Upper lobe of left lung (tissue), 6 donors: ENCODE measurements around the gene NOTCH1. TPM values are rescaled to one million over a fixed set of nuclear protein-coding genes. Genes with fewer than 3 reads are reported as not detected.

Source experiments
- ATAC-seq, 2 donors: fragments of 200-7000 bp; cut with Tn5 transposase; one replicate each; pipeline ENCODE4 v1.9.1; 2022; ENCODE audit warnings: mild to moderate bottlenecking in 2 of 2, moderate library complexity in 2 of 2; ENCODE audit not compliant: low FRiP score in 2 of 2
- DNase-seq, 2 donors: peaks; one replicate each; pipeline ENCODE4 v3.0.0-alpha.2; 2019 to 2020
- H3K27ac ChIP-seq, 4 donors: fragments of 200-600 bp; sonication (generic); one replicate each; pipeline ENCODE4 v1.5.1; 2016 to 2019
- H3K27me3 ChIP-seq, 4 donors: fragments of 200-600 bp; sonication (generic); one replicate each; pipeline ENCODE4 v1.5.1; 2017 to 2019
- H3K36me3 ChIP-seq, 4 donors: fragments of 200-600 bp; sonication (generic); one replicate each; pipeline ENCODE4 v1.5.1; 2016 to 2019
- H3K4me1 ChIP-seq, 4 donors: fragments of 200-600 bp; sonication (generic); one replicate each; pipeline ENCODE4 v1.5.1; 2018 to 2019
- H3K4me3 ChIP-seq, 4 donors: fragments of 200-600 bp; sonication (generic); one replicate each; pipeline ENCODE4 v1.5.1; 2017 to 2019; ENCODE audit warnings: mild to moderate bottlenecking in 2 of 4, moderate library complexity in 1 of 4
- H3K9me3 ChIP-seq, 4 donors: fragments of 200-600 bp; sonication (generic); one replicate each; pipeline ENCODE4 v1.5.1; 2018 to 2019
- CTCF ChIP-seq, 6 experiments: fragments of 450-650 bp in 4 of 6; fragments of 200-600 bp in 2 of 6; sonication (generic) in 2 of 6; IDR thresholded peaks; one replicate each; pipeline ENCODE4 v1.5.1; 2016 to 2019; ENCODE audit warnings: antibody characterized with exemption in 6 of 6
- EP300 ChIP-seq, 4 donors: sonication (generic); formaldehyde crosslinking; IDR thresholded peaks; one replicate each; pipeline ENCODE4 v1.5.1; 2017; ENCODE audit warnings: antibody characterized with exemption in 4 of 4, control low read depth in 2 of 4
- POLR2A ChIP-seq, 4 donors: fragments of 450-650 bp; IDR thresholded peaks; one replicate each; pipeline ENCODE4 v1.5.1; 2016 to 2017; ENCODE audit warnings: antibody characterized with exemption in 4 of 4, mild to moderate bottlenecking in 2 of 4
- POLR2AphosphoS5 ChIP-seq, 2 donors: sonication (generic); formaldehyde crosslinking; IDR thresholded peaks; one replicate each; pipeline ENCODE4 v1.5.1; 2017; ENCODE audit warnings: antibody characterized with exemption in 2 of 2
- WGBS, 2 donors: methylation state at CpG; one replicate each; pipeline ENCODE4 v1.1.5; 2017 to 2018; 5-methylcytosine and 5-hydroxymethylcytosine counted together
- total RNA-seq, 6 donors: library from RNA; depleted of rRNA in 4 of 6; stranded (reverse); fragments of >200 nt in 4 of 6; gene quantifications; one replicate each; pipeline versions ENCODE4 v1.1.0 to v1.2.1, GENCODE V29; 2016 to 2021
- donor health status: DM: no; HTN: no; CAD: no; lungs with moderate emphysema.
- donor health status: DM: no; HTN: yes; CAD: no; lungs with severe emphysema.

The NOTCH1 gene
- total RNA-seq, 6 donors from 2014 or later: 49.6 to 175 (median 110) TPM

- TF ChIP-seq EP300 (IDR thresholded peaks at IDR 0.05): no peak
- TF ChIP-seq CTCF (IDR thresholded peaks at IDR 0.05): no peak
- TF ChIP-seq POLR2AphosphoS5 (IDR thresholded peaks at IDR 0.05): no peak
- no peak for TF ChIP-seq POLR2A (IDR thresholded peaks at IDR 0.05)
- H3K4me1 ChIP-seq: no peaks in the 10 kb centered on the region
- no peak overlapping the region for H3K4me3 ChIP-seq
- WGBS, 2 donors: 81 to 86% methylated on average over 15 of the region's 15 CpGs
- no peaks in the 10 kb centered on the region for H3K27me3 ChIP-seq
- DNase-seq: no peak
- H3K9me3 ChIP-seq: no peaks in the 10 kb centered on the region
- peaks cover 74 to 100% (median 98%) of the 10 kb centered on the region in 4 donors for H3K36me3 ChIP-seq
- no peak overlapping the region for H3K27ac ChIP-seq
- no peak for ATAC-seq
These were observed 78.1 kb downstream of the NOTCH1 start for GRCh38 chr9:136467766-136468165.

GRCh38 chr9:136466155-136466541 lies 79.7 kb downstream of the NOTCH1 start:
- peaks cover 75 to 100% (median 98%) of the 10 kb centered on the region in 4 donors for H3K36me3 ChIP-seq
- no peaks in the 10 kb centered on the region for H3K9me3 ChIP-seq
- no peak overlapping the region for H3K27ac ChIP-seq
- H3K4me1 ChIP-seq: no peaks in the 10 kb centered on the region
- DNase-seq (no peak), ATAC-seq (no peak)
- WGBS, 2 donors: 94 to 96% methylated on average over 24 to 30 of the region's 30 CpGs
- no peak for TF ChIP-seq EP300 (IDR thresholded peaks at IDR 0.05)
- TF ChIP-seq POLR2AphosphoS5 (IDR thresholded peaks at IDR 0.05): no peak
- TF ChIP-seq CTCF (IDR thresholded peaks at IDR 0.05): no peak
- TF ChIP-seq POLR2A (IDR thresholded peaks at IDR 0.05): no peak
- no peak overlapping the region for H3K4me3 ChIP-seq
- H3K27me3 ChIP-seq: no peaks in the 10 kb centered on the region

- no peak overlapping the region for H3K4me3 ChIP-seq
- no peak for ATAC-seq
- no peak for TF ChIP-seq CTCF (IDR thresholded peaks at IDR 0.05)
- TF ChIP-seq EP300 (IDR thresholded peaks at IDR 0.05): no peak
- TF ChIP-seq POLR2A (IDR thresholded peaks at IDR 0.05): no peak
- TF ChIP-seq POLR2AphosphoS5 (IDR thresholded peaks at IDR 0.05): no peak
- no peaks in the 10 kb centered on the region for H3K9me3 ChIP-seq
- H3K36me3 ChIP-seq: peaks cover 77 to 100% (median 98%) of the 10 kb centered on the region in 4 donors
- DNase-seq: no peak
- no peaks in the 10 kb centered on the region for H3K4me1 ChIP-seq
- no peak overlapping the region for H3K27ac ChIP-seq
- 96% methylated on average over 26 to 27 of the region's 27 CpGs for WGBS, 2 donors
- no peaks in the 10 kb centered on the region for H3K27me3 ChIP-seq
These were observed 80.2 kb downstream of the NOTCH1 start for GRCh38 chr9:136465500-136466154.

- DNase-seq (no peak), ATAC-seq (no peak)
- Histone ChIP-seq H3K9me3 (no peaks in the 10 kb centered on the region), H3K4me3 (no peak overlapping the region), H3K4me1 (no peaks in the 10 kb centered on the region), H3K36me3 (peaks cover 82 to 100% (median 98%) of the 10 kb centered on the region in 4 donors), H3K27ac (no peak overlapping the region), H3K27me3 (no peaks in the 10 kb centered on the region)
- TF ChIP-seq EP300 (IDR thresholded peaks at IDR 0.05) (no peak), POLR2AphosphoS5 (IDR thresholded peaks at IDR 0.05) (no peak)
- 91 to 94% methylated on average over 6 of the region's 6 CpGs for WGBS, 2 donors
These were observed 81.6 kb downstream of the NOTCH1 start for GRCh38 chr9:136464241-136464640.

GRCh38 chr9:136463578-136463977 lies 82.3 kb downstream of the NOTCH1 start:
- Histone ChIP-seq H3K27ac (no peak overlapping the region), H3K27me3 (no peaks in the 10 kb centered on the region), H3K9me3 (no peaks in the 10 kb centered on the region), H3K36me3 (peaks cover 82 to 100% (median 98%) of the 10 kb centered on the region in 4 donors), H3K4me3 (no peak overlapping the region), H3K4me1 (no peaks in the 10 kb centered on the region)
- TF ChIP-seq POLR2AphosphoS5 (IDR thresholded peaks at IDR 0.05) (no peak), CTCF (IDR thresholded peaks at IDR 0.05) (no peak), POLR2A (IDR thresholded peaks at IDR 0.05) (no peak), EP300 (IDR thresholded peaks at IDR 0.05) (no peak)
- 95 to 99% methylated on average over 11 to 12 of the region's 14 CpGs for WGBS, 2 donors
- no peak for DNase-seq
- no peak for ATAC-seq
